Natural killer cell (primary cell): ENCODE data around the gene TPBGL. TPM values are rescaled to one million over a fixed set of nuclear protein-coding genes. Genes with fewer than 3 reads are reported as not detected.

Experiments
- ATAC-seq, 3 donors: fragments of 150-1000 bp in 2 of 3; fragments of 200-7000 bp in 1 of 3; cut with Tn5 transposase; 1 replicate in 1 of 3; 2 replicates in 2 of 3; pipeline ENCODE4 v1.10.0; 2021; ENCODE audit warnings: mild to moderate bottlenecking in 2 of 3, moderate library complexity in 2 of 3
- DNase-seq, 2 donors: peaks; one replicate each; pipeline versions ENCODE4 v3.0.0 to v3.0.0-alpha.2; 2013 to 2021; ENCODE audit warnings: mixed read lengths in 1 of 2
- H3K27ac ChIP-seq: one replicate; pipeline ENCODE4 v1.5.1; 2013; ENCODE audit warnings: mild to moderate bottlenecking, low read length
- H3K27me3 ChIP-seq: one replicate; pipeline ENCODE4 v1.6.1; 2013; ENCODE audit warnings: low read length; ENCODE audit not compliant: control insufficient read depth, insufficient read depth
- H3K36me3 ChIP-seq: one replicate; pipeline ENCODE4 v1.6.1; 2013; ENCODE audit warnings: low read length; ENCODE audit not compliant: control insufficient read depth, insufficient read depth
- H3K4me1 ChIP-seq: one replicate; pipeline ENCODE4 v1.6.1; 2013; ENCODE audit warnings: low read length; ENCODE audit not compliant: control insufficient read depth, insufficient read depth
- H3K4me3 ChIP-seq: one replicate; pipeline ENCODE4 v1.5.1; 2013; ENCODE audit warnings: low read length
- H3K9me3 ChIP-seq: one replicate; pipeline ENCODE4 v1.6.1; 2013; ENCODE audit warnings: low read length; ENCODE audit not compliant: control insufficient read depth, insufficient read depth
- H3K27ac Mint-ChIP-seq, 2 donors: one replicate each; pipeline ENCODE4 v1.8.0; 2022; ENCODE audit warnings: mild to moderate bottlenecking in 2 of 2, mixed read lengths in 2 of 2, moderate library complexity in 1 of 2
- H3K27me3 Mint-ChIP-seq, 2 donors: one replicate each; pipeline ENCODE4 v1.8.0; 2022; ENCODE audit warnings: low read depth in 2 of 2, mixed read lengths in 2 of 2
- H3K36me3 Mint-ChIP-seq: one replicate; pipeline ENCODE4 v1.8.0; 2022; ENCODE audit warnings: mixed read lengths
- H3K4me1 Mint-ChIP-seq, 2 donors: one replicate each; pipeline ENCODE4 v1.8.0; 2022; ENCODE audit warnings: mixed read lengths in 2 of 2
- H3K4me3 Mint-ChIP-seq: one replicate; pipeline ENCODE4 v1.8.0; 2022; ENCODE audit warnings: mild to moderate bottlenecking, moderate library complexity, mixed read lengths
- H3K9me3 Mint-ChIP-seq, 2 donors: one replicate each; pipeline ENCODE4 v1.8.0; 2022; ENCODE audit warnings: mixed read lengths in 2 of 2
- WGBS: methylation state at CpG from one replicate; pipeline ENCODE4 v1.1.7; 2013; ENCODE audit warnings: missing lambda C conversion rate; ENCODE audit not compliant: insufficient coverage; 5-methylcytosine and 5-hydroxymethylcytosine counted together
- intact Hi-C: fragments of 100-400 bp; cut with micrococcal nuclease; formaldehyde crosslinking; loops from one replicate; pipeline ENCODE4 v1.14.2; 2022
- total RNA-seq, 4 donors: library from RNA; stranded (reverse); fragments of 120-200 nt in 1 of 4; gene quantifications; one replicate each; pipeline versions ENCODE4 v1.2.3 to v1.2.4, GENCODE V29; 2013 to 2022
- TF ChIP-seq, protein P1 (sequence below): fragments of 200-600 bp; IDR thresholded peaks from one replicate; pipeline ENCODE4 v1.8.0; 2022; ENCODE audit warnings: antibody characterized with exemption

Gene TPBGL, protein sequence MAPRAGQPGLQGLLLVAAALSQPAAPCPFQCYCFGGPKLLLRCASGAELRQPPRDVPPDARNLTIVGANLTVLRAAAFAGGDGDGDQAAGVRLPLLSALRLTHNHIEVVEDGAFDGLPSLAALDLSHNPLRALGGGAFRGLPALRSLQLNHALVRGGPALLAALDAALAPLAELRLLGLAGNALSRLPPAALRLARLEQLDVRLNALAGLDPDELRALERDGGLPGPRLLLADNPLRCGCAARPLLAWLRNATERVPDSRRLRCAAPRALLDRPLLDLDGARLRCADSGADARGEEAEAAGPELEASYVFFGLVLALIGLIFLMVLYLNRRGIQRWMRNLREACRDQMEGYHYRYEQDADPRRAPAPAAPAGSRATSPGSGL
- total RNA-seq, result under 1 TPM; 0.34 to 0.75 (median 0.45) TPM
- 0.07 TPM for total RNA-seq (2013)

DNA sequence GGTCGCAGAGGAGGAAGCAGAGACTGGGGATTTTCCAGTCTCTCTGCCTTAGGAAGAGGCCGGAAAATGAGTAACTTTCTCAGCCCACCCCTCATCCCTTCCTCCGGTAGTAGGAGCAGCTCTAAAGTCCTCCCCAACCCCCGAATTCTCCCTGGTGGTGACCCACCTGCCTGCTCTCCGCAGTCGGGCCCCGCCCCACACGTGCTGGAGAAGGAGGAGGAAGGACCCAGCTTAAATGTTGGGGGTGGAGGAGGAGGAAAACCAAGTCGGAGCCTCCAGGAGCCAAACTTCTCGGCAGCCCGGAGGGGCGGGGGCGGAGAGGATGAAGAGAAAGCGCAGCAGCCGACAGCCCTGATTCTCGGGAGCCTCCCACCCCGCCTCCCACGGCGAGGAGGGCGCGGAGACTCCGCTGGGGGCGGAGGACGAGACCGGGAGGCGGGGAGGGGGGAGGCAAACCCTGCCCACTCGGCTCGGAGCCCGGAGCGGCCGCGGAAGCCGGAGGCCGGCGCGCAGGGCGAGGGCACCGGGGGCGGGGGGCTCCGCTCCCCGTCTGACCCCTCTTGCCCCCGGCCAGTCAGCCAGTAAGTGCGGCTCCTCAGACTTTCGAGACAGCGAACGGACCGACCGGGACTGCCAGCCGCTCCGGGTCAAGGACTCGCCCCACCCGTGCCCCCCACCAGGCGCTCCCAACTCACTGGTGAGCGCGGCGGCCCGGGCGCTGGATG lies at the start of gene TPBGL:
Gene TPBGL (plus strand): TSS at position 464 of the 725 bp plus-strand sequence. CDS start 276 bp downstream, outside the sequence.
- Histone ChIP-seq H3K4me3 (no peak within 1 kb of the TSS), H3K27ac (no peak within 1 kb of the TSS), H3K36me3 (no peaks in the 10 kb centered on the region), H3K9me3 (no peaks in the 10 kb centered on the region), H3K27me3 (peaks cover 18% of the 10 kb centered on the region), H3K4me1 (peaks cover 15% of the 10 kb centered on the region)
- Mint-ChIP-seq H3K27ac (peak within 1 kb of the TSS in 1 of 2 donors; percentile 29), H3K9me3 (no peaks in the 10 kb centered on the region), H3K27me3 (peaks cover 30 to 42% of the 10 kb centered on the region in 2 donors), H3K36me3 (no peaks in the 10 kb centered on the region), H3K4me1 (peaks cover 0 to 9% of the 10 kb centered on the region in 2 donors), H3K4me3 (peak within 1 kb of the TSS; percentile 81)
- TF ChIP-seq, protein P1, sequence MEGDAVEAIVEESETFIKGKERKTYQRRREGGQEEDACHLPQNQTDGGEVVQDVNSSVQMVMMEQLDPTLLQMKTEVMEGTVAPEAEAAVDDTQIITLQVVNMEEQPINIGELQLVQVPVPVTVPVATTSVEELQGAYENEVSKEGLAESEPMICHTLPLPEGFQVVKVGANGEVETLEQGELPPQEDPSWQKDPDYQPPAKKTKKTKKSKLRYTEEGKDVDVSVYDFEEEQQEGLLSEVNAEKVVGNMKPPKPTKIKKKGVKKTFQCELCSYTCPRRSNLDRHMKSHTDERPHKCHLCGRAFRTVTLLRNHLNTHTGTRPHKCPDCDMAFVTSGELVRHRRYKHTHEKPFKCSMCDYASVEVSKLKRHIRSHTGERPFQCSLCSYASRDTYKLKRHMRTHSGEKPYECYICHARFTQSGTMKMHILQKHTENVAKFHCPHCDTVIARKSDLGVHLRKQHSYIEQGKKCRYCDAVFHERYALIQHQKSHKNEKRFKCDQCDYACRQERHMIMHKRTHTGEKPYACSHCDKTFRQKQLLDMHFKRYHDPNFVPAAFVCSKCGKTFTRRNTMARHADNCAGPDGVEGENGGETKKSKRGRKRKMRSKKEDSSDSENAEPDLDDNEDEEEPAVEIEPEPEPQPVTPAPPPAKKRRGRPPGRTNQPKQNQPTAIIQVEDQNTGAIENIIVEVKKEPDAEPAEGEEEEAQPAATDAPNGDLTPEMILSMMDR, result no peak
- no peak for ATAC-seq
- intact Hi-C loops, result no loop called here
- DNase-seq, result peak in 1 of 2 donors; percentile 26
- WGBS, result 3% methylated on average over 57 of the region's 58 CpGs

DNA sequence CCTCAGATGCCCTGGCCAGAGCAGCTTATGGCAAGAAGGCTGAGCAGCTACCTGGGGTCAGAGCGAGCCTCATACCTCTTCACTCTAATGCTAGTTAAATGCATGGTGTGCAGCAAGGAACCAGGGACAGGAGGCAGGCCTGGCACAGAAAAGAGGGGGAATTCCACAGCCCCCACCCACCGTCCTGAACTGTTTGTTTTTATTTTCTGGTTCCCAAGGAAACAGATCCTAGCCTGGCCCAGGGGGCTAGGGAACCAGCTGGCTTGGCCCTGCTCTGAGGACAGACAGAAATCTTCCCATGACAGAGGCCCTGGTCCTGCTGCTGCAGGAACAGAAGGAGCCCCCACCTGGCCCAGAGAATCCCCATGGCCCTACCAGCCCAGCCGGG lies 49.2 kb upstream of the TPBGL start:
- H3K4me1 Mint-ChIP-seq, result no peaks in the 10 kb centered on the region
- TF ChIP-seq, protein P1, result no peak
- Histone ChIP-seq H3K27ac (no peak overlapping the region), H3K27me3 (no peaks in the 10 kb centered on the region), H3K9me3 (no peaks in the 10 kb centered on the region), H3K4me3 (no peak overlapping the region), H3K36me3 (no peaks in the 10 kb centered on the region), H3K4me1 (no peaks in the 10 kb centered on the region)
- no peak overlapping the region for H3K27ac Mint-ChIP-seq
- intact Hi-C loops, result no loop called here
- H3K36me3 Mint-ChIP-seq, result no peaks in the 10 kb centered on the region
- no peak for ATAC-seq
- no peak for DNase-seq
- WGBS, result 60% methylated on average over 2 of the region's 3 CpGs
- H3K9me3 Mint-ChIP-seq, result no peaks in the 10 kb centered on the region
- H3K27me3 Mint-ChIP-seq, result no peaks in the 10 kb centered on the region
- no peak overlapping the region for H3K4me3 Mint-ChIP-seq

DNA sequence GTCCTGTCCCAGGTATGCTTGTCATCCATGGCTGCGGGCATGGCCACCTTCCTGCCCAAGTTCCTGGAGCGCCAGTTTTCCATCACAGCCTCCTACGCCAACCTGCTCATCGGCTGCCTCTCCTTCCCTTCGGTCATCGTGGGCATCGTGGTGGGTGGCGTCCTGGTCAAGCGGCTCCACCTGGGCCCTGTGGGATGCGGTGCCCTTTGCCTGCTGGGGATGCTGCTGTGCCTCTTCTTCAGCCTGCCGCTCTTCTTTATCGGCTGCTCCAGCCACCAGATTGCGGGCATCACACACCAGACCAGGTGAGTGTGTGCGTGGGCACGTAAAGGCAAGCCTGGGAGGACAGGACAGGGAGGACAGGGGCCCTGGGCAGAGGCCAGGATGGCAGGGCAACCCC lies 47.3 kb upstream of the TPBGL start:
- peaks cover 0 to 3% of the 10 kb centered on the region in 2 donors for H3K27me3 Mint-ChIP-seq
- H3K4me3 ChIP-seq, result no peak overlapping the region
- H3K36me3 Mint-ChIP-seq, result no peaks in the 10 kb centered on the region
- H3K4me3 Mint-ChIP-seq, result no peak overlapping the region
- H3K36me3 ChIP-seq, result no peaks in the 10 kb centered on the region
- 93% methylated on average over 15 of the region's 15 CpGs for WGBS
- H3K27me3 ChIP-seq, result no peaks in the 10 kb centered on the region
- TF ChIP-seq, protein P1, result no peak
- no peaks in the 10 kb centered on the region for H3K9me3 Mint-ChIP-seq
- no peaks in the 10 kb centered on the region for H3K4me1 ChIP-seq
- ATAC-seq (no peak), DNase-seq (no peak)
- H3K9me3 ChIP-seq, result no peaks in the 10 kb centered on the region
- no peak overlapping the region for H3K27ac ChIP-seq
- intact Hi-C loops, result no loop called here
- no peak overlapping the region for H3K27ac Mint-ChIP-seq
- H3K4me1 Mint-ChIP-seq, result no peaks in the 10 kb centered on the region
